ENCODE results near the gene TRERF1.

The TRERF1 gene

GRCh38 chr6:42297661-42298060 is 154.1 kb downstream of the TRERF1 start:
- DNase-seq: no peak

GRCh38 chr6:42296614-42297013 is 155.1 kb downstream of the TRERF1 start:
- DNase-seq: no peak

GRCh38 chr6:42295677-42296076 is 156.0 kb downstream of the TRERF1 start:
- peak; percentile 17 for DNase-seq

GRCh38 chr6:42295181-42295580 is 156.5 kb downstream of the TRERF1 start:
- no peak for DNase-seq

- DNase-seq: no peak
These were observed 157.0 kb downstream of the TRERF1 start for GRCh38 chr6:42294759-42295158.

GRCh38 chr6:42293386-42293977 is 158.2 kb downstream of the TRERF1 start:
- peak; percentile 24 for DNase-seq

- peak; percentile 31 for DNase-seq
These were observed 159.6 kb downstream of the TRERF1 start for GRCh38 chr6:42292004-42292740.

- DNase-seq: no peak
These were observed 164.0 kb downstream of the TRERF1 start for GRCh38 chr6:42287756-42288155.

- peak; percentile 66 for DNase-seq
These were observed 170.2 kb downstream of the TRERF1 start for GRCh38 chr6:42281570-42281969.

- DNase-seq: no peak
These were observed 170.7 kb downstream of the TRERF1 start for GRCh38 chr6:42280966-42281533.

- DNase-seq: no peak
These were observed 171.6 kb downstream of the TRERF1 start for GRCh38 chr6:42279966-42280629.

- peak; percentile 46 for DNase-seq
These were observed 172.5 kb downstream of the TRERF1 start for GRCh38 chr6:42279144-42279781.

- peak; percentile 28 for DNase-seq
These were observed 173.4 kb downstream of the TRERF1 start for GRCh38 chr6:42278131-42278853.

GRCh38 chr6:42276034-42276890 is 175.5 kb downstream of the TRERF1 start:
- no peak for DNase-seq

GRCh38 chr6:42275376-42276033 is 176.2 kb downstream of the TRERF1 start:
- no peak for DNase-seq

- DNase-seq: no peak
These were observed 176.8 kb downstream of the TRERF1 start for GRCh38 chr6:42274898-42275297.

- DNase-seq: no peak
These were observed 179.6 kb downstream of the TRERF1 start for GRCh38 chr6:42271834-42272805.

- no peak for DNase-seq
These were observed 181.7 kb downstream of the TRERF1 start for GRCh38 chr6:42269974-42270510.

- DNase-seq: peak; percentile 33
These were observed 182.2 kb downstream of the TRERF1 start for GRCh38 chr6:42269553-42269952.

GRCh38 chr6:42268835-42269204 is 182.9 kb downstream of the TRERF1 start:
- DNase-seq: no peak

Measured in CD4-positive, alpha-beta T cell treated with Interleukin-21 for 1 hour (primary cell).